NOMO-1 treated with DMSO at 0.1 percent for 48 hours (cell line): ENCODE data around the gene TSPAN7.
A peak's percentile ranks its signal among the peaks of the same experiment; 100 is the strongest.

Source experiments
- DNase-seq: peaks from one replicate; lab custom pipeline; 2025; ENCODE audit not compliant: unreplicated experiment; lab: John Stamatoyannopoulos, UW

Gene TSPAN7

DNA sequence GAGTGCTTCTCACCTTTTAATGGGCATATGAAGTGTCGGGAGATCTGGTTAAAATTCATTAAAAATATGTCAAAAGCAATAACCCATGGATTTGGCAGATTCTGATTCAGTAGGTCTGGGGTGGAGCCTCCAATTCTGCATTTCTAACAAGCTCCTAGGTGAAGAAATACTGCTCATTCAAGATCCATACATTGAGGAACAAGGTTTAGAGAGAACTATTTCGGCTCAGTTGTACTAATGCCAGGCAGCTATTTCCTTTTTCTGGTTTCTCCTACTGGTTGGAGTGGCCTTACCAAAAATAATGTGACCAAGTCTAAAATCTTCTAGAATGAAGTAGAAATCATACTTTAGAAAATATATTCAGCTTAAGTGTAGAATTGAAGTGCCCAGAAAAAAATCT, 117.5 kb downstream of the TSPAN7 start:
- DNase-seq: peak; percentile 38

GRCh38 chrX:38679695-38680094, 118.4 kb downstream of the TSPAN7 start:
- DNase-seq: no peak

- DNase-seq: no peak
These were observed 120.8 kb downstream of the TSPAN7 start for GRCh38 chrX:38682095-38682494.

GRCh38 chrX:38692961-38693360, 131.6 kb downstream of the TSPAN7 start:
- no peak for DNase-seq

DNA sequence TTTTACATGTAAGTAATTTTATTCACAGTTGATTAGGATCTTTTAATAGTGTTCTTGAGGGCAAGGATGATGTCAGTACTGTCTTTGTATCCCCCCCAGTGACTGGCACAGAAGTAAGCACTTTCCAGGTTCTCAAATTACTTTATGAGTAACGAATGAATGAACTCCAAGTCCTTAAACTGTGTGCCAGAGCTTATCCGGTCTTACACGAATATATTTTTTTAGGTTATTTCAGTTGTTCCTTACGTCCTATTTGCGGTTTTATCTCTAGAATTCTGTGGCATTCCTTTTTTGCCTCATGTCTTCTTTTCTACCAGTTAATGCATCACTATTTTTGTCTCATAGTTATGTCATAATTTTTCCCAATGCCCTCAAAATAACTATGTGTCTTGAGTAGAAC, 133.1 kb downstream of the TSPAN7 start:
- DNase-seq: no peak

- no peak for DNase-seq
These were observed 136.1 kb downstream of the TSPAN7 start for GRCh38 chrX:38697461-38697860.

GRCh38 chrX:38699121-38699520, 137.8 kb downstream of the TSPAN7 start:
- no peak for DNase-seq

GRCh38 chrX:38699696-38700095, 138.4 kb downstream of the TSPAN7 start:
- no peak for DNase-seq

DNA sequence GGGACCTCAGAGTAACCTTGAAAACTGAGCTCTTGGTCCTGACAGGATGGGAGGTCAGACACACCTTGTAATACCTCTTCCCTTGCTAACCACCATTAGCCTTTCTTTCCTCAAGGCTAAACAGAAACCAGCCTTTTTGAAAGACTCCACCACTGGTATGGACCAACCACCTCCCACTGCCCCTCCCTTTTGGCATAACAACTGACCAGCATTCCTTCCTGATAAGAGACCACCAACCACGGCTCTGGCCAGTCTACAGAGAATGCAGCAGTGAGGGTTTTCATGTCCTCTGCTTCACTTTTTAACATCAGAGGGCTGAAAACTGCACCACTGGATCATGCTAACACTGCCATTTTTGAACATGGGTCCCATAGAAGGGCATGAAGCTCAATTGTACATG, 139.7 kb downstream of the TSPAN7 start:
- no peak for DNase-seq

DNA sequence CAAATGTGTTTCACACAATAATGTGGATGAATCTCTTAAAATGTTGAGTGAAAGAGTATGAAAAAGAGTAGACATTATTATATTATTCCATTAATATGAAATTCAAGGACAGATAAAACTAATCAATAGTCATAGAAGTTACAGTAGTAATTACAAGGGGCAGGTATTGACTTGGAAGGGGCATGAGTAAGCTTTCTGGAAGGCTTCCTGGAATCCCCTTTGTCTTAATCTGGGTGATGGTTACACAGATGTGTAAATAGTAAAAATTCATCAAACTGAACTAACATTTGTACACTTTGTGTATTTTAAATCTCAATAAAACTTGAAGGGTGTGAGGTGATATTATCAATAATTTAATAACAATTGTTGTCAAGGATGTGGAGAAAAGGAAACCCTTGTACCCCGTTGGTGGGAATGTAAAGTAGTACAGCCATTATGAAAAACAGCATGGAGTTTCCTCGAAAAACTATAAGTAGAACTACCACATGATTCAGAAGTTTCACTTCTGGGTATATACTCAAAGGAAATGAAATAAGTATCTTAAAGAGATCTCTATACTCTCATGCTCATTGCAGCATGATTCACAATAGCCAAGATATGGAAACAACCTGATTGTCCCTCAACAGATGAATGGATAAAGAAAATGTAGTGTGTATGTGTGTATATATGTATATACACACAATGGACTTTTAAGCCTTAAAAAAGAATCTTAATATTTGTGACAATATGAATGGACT, 143.0 kb downstream of the TSPAN7 start:
- peak; percentile 43 for DNase-seq

DNA sequence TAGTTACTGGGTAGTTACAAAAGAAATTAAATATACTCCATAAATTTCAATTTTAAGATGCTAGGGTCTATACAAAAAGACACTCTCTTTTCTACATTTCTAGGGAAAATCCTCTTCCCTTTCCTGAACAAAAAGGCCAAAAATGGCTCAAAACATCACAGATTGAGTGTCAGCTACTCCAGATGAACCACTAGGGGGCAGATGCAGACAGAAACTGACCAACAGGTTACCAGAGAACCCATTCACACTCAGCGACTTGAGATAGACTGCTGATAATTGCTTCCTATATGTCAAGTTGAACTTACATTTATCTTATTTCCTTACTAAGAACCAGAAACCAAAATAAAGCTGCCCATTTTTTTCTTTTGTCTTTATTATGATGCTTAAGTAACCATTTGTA, 156.5 kb downstream of the TSPAN7 start:
- peak; percentile 51 for DNase-seq

GRCh38 chrX:38718311-38718710, 157.0 kb downstream of the TSPAN7 start:
- DNase-seq: peak; percentile 39

DNA sequence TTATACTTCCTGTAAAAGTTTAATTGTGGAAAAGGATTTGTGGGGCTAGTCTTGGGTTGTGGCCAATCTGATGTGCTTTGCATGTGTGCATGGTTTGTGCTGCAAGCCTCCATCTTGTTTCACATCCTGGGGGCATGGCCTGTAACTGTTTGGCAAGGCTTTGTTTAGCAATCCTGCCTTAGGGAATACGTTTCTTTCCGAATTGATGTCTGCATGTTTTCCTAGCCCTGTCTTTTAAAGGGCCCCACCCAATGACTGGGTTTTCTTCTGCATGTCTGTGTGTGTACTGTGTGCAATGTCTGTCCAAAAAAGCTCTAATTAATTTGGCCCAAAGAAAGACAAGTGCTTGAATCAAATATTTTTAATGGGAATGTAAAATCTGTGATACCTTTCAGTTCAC, 165.3 kb downstream of the TSPAN7 start:
- no peak for DNase-seq

GRCh38 chrX:38727668-38728067, 166.3 kb downstream of the TSPAN7 start:
- DNase-seq: no peak

DNA sequence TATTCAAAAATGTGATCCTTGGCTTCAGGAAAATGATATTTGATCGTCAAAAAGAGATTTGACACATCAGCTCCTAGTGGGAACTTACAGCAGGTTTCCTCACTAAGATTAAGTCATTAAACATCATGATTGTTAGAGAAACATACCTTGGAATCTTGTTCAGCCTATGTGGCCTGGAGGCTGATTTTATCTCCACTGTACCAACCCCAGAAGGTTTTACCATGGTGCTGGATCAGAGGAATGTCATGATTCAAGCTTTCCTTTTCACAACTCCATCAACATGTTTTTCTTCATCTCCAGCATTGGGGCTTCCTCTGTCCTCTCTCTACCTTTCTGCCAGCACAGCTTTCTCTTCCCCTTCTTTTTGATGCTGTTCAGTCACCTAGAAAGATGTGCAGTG, 171.5 kb downstream of the TSPAN7 start:
- no peak for DNase-seq
